MV-4-11 (cell line): ENCODE data around the gene LRWD1.
"Not testable (repeated sequence)": the region's sequence is repeated elsewhere in the genome, so short reads cannot be mapped to it uniquely, and the experiment has no call there.

Experiments used
- DNase-seq: peaks from one replicate; lab custom pipeline; 2025; lab: John Stamatoyannopoulos, UW

LRWD1 gene

DNA sequence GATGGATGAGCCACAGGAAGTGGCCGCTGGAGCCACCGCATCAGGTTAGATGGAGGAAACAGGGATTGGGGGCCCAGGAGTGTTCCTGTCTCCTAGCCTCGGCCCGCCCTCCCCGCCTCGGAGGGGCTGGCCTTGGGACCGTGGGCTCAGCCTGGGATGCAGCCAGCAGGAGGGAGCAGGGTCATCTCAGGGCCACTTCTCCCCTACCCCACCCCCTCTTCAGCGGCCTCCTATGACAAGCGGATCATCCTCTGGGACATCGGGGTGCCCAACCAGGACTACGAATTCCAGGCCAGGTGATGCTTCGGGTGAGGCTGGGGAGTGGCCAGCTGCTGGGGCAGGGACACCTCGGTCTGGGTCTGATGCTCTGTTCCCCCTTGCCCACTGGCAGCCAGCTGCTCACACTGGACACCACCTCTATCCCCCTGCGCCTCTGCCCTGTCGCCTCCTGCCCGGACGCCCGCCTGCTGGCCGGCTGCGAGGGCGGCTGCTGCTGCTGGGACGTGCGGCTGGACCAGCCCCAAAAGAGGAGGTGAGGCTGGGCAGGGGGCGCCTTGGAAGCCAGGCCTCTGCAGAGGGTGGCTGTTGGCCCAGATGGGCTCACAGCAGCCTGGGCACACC, 4.7 kb downstream of the LRWD1 start:
- DNase-seq = no peak

- DNase-seq = no peak
Measured at GRCh38 chr7:102469972-102470825, 5.4 kb downstream of the LRWD1 start.

GRCh38 chr7:102471791-102472125, 7.0 kb downstream of the LRWD1 start:
- no peak for DNase-seq

GRCh38 chr7:102472126-102473041, 7.6 kb downstream of the LRWD1 start:
- DNase-seq = no peak

- DNase-seq = no peak
Measured at GRCh38 chr7:102473271-102473991, 8.6 kb downstream of the LRWD1 start.

GRCh38 chr7:102474116-102474515, 9.3 kb downstream of the LRWD1 start:
- not testable (repeated sequence) for DNase-seq

DNA sequence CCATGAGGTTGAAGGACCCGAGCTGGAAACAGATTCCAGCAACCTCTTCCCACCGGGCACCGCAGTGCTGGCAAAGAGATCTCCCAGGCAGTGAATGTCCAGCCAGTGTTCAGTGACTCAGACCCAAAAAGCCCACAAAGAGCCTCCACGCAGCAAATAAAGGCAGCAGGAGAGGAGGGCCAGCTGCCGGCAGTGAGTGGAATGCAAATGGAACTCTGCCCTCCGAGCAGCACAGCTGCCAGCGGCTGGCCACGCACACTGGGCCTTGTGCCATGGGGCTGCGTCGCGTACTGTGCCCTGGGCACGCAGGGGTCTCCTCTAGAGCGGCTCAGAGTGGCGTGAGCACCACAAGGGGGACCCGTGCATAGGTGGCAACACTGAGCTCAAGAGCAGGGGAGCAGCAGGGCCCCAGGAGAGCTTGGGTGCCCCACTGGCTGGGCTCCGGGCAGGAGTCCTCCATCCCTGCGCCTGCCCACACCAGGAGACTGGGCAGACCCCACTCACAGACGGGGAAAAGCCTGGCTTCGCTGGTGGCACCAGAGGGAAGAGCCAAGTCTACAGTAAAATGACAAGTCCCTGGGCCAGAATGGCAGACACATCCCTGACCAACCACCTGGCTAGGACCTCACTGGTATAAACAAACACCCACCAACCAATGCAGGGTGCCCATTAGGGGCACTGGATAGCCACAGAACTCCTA, 10.1 kb downstream of the LRWD1 start:
- DNase-seq = not testable (repeated sequence)

GRCh38 chr7:102478314-102479208, 13.8 kb downstream of the LRWD1 start, which contains the start of gene POLR2J:
Gene POLR2J (minus strand): TSS chr7:102478922. CDS start chr7:102478860, 62 bp downstream.
- DNase-seq = not testable (repeated sequence)

- not testable (repeated sequence) for DNase-seq
Measured at GRCh38 chr7:102479209-102479584, 14.4 kb downstream of the LRWD1 start.

GRCh38 chr7:102479982-102480637, 15.3 kb downstream of the LRWD1 start:
- not testable (repeated sequence) for DNase-seq

- not testable (repeated sequence) for DNase-seq
Measured at GRCh38 chr7:102481962-102482361, 17.2 kb downstream of the LRWD1 start.

DNA sequence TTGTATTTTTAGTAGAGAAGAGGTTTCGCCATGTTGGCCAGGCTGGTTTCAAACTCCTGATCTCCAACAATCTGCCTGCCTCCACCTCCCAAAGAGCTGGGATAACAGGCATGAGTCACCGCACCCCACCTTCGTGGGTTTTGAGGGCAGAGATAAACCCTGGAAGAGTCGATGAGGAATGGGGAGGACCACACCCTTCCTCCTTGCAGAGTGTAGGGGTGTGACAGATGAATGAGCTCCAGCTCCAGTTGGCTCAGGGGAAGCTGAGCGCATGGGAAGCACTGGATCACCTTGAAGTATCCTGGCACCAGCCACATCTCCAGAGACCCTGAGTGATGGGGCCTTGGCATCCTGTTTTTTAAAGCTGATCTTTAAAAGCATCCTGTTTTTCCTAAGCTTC, 19.5 kb downstream of the LRWD1 start:
- DNase-seq = not testable (repeated sequence)

DNA sequence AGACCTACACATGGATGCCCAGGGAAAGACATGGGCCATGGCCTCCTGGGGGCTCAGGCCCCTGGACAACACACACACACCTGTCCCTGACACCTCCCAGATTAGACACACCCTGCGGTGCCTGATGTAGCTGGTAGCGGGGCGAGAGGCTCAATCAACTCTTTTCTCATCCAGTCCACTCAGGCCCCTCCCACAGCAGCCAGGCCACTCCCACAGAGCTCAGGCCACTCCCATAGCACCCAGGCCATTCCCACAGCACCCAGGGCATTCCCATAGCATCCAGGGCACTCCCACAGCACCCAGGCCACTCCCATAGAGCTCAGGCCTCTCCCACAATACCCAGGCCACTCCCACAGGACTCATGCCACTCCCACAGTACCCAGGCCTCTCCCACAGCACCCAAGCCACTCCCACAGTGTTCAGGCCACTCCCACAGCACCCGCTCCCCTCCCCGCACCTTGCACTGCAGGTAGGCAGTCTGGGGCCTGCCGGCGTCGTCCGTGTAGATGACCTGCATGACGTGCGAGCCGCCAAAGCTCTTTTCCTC, 25.8 kb downstream of the LRWD1 start:
- DNase-seq = not testable (repeated sequence)

DNA sequence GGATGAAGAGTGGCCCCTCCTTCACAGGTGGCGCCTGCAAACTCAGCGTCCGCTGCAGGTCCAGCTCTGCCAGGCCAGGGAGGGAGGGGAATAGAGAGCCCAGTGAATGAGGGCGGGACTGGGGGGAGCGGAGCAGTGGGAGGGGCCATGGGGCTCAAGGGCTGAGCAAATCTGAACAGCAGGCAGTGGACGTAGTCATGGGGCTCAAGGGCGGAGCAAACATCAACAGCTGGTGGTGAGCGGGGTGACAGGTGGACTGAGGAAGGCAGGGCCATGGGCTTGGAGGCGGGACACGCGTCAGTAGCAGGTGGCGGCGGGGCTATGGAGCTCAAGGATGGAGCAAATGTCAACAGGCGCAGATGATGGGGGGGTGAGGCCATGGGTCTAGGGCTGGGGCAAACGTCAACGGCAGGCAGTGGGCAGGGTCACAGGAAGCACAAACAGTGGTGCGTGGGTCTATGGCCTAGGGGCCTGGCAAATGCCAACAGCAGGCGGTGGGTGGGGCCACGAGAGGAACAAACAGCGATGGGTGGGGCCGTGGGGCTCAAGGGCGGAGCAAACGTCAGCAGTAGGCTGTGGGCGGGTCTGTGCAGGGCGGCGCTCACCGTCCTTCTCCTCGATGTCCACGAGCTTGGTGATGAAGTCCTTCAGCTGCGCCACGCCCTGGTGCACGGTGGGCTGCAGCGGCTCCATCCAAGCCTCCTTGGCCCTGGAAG, 28.6 kb downstream of the LRWD1 start:
- DNase-seq = not testable (repeated sequence)

GRCh38 chr7:102494026-102494425, 29.2 kb downstream of the LRWD1 start:
- DNase-seq = not testable (repeated sequence)

DNA sequence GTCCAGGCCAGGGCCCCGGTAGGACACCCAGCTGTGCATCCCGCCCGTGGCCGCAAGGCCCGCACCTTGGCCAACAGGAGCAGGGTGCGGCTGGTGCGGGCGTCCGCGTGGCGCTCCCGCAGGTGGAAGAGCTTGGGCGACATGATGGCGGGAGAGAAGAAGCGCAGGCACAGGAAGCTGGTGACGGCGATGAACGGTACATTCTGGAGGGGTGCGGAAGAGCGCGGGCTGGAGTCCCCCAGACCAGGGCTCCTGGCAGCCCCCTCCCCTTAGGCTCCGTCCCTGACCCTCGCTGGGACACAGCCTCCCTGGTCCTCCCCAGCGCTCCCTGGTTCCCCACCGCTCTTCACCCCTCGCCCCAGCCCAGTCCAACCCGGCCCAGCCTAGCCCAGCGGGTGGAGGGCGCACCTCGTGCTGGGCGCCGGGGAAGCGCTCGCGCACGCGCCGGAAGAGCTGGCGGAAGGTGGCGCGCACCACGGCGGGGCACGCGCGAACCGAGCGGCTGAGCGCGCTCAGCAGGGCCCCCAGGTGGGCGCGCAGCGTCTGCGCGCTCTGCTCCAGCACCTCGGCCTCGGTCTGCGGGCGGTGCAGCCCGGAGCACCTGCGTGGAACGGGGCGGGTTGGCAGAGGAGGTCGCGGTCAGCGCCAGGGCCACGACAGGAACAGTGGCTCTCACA, 29.8 kb downstream of the LRWD1 start:
- DNase-seq = not testable (repeated sequence)

- DNase-seq = not testable (repeated sequence)
Measured at GRCh38 chr7:102496861-102497260, 32.1 kb downstream of the LRWD1 start.

DNA sequence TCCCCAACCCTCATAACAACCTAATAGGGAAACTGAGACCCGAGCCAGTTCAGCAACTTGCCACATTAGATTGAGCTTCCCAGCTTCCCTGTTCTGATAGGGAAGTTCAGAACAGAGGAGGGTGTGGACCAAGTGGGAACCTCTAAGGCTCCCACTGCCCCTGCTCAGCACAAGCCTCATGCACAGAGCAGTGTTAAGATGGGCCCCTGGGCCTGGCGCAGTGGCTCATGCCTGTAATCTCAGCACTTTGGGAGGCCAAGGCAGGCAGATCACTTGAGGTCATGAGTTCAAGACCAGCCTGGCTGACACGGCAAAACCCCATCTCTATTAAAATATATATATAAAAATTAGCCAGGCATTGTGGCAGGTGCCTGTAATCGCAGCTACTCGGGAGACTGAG, 32.5 kb downstream of the LRWD1 start:
- not testable (repeated sequence) for DNase-seq
